Osteoblast (primary cell): ENCODE results near the gene SMDT1. TPM values are rescaled to one million over a fixed set of nuclear protein-coding genes. Genes with fewer than 3 reads are reported as not detected.
A peak's percentile ranks its signal among the peaks of the same experiment; 100 is the strongest.
"Not testable (repeated sequence)": the region's sequence is repeated elsewhere in the genome, so short reads cannot be mapped to it uniquely, and the experiment has no call there.

Experiments used
- DNase-seq: peaks from one replicate; pipeline ENCODE4 v3.0.0; 2011; ENCODE audit warnings: low spot score, mixed read lengths; ENCODE audit not compliant: insufficient read length; ENCODE audit errors: missing footprints
- H2AFZ ChIP-seq: 2 replicates; pipeline ENCODE4 v1.6.0; 2011; ENCODE audit warnings: mild to moderate bottlenecking, low read length
- H3K27ac ChIP-seq: 2 replicates; pipeline ENCODE4 v1.5.1; 2011; ENCODE audit warnings: mild to moderate bottlenecking, low read depth, low read length, moderate library complexity
- H3K27me3 ChIP-seq: 2 replicates; pipeline ENCODE4 v1.6.0; 2012; ENCODE audit warnings: mild to moderate bottlenecking, control low read depth, inconsistent platforms, low read length, moderate library complexity; ENCODE audit not compliant: insufficient read depth
- H3K36me3 ChIP-seq: 2 replicates; pipeline ENCODE4 v1.5.1; 2011; ENCODE audit warnings: mild to moderate bottlenecking, low read length, control low read depth, moderate library complexity; ENCODE audit not compliant: insufficient read depth
- H3K4me1 ChIP-seq: 2 replicates; pipeline ENCODE4 v1.5.1; 2011; ENCODE audit warnings: mild to moderate bottlenecking, low read length, control low read depth, moderate library complexity; ENCODE audit not compliant: insufficient read depth
- H3K4me2 ChIP-seq: 2 replicates; pipeline ENCODE4 v1.6.0; 2011; ENCODE audit warnings: mild to moderate bottlenecking, low read length; ENCODE audit not compliant: insufficient read depth
- H3K4me3 ChIP-seq: fragments of 200-600 bp; sonication (generic); 3 replicates; pipeline ENCODE4 v1.5.1; 2012; ENCODE audit warnings: mild to moderate bottlenecking, low read length, inconsistent platforms; ENCODE audit not compliant: insufficient read depth
- H3K79me2 ChIP-seq: 2 replicates; pipeline ENCODE4 v1.6.0; 2012; ENCODE audit warnings: mild to moderate bottlenecking, low read length, control low read depth, inconsistent platforms; ENCODE audit not compliant: insufficient read depth
- H3K9me3 ChIP-seq: 2 replicates; pipeline ENCODE4 v1.5.1; 2011; ENCODE audit warnings: low read depth, low read length, control low read depth
- H4K20me1 ChIP-seq: 2 replicates; pipeline ENCODE4 v1.6.0; 2012; ENCODE audit warnings: mild to moderate bottlenecking, low read length, control low read depth; ENCODE audit not compliant: insufficient read depth
- CTCF ChIP-seq: IDR thresholded peaks from 2 replicates; pipeline ENCODE4 v1.5.1; 2011; ENCODE audit warnings: mild to moderate bottlenecking, low read depth, low read length, moderate library complexity; ENCODE audit errors: extremely low read depth
- total RNA-seq: library from RNA; depleted of rRNA; stranded (reverse); fragments of >200 nt; gene quantifications from 2 replicates; pipeline ENCODE4 v1.2.3, GENCODE V29; 2012

The SMDT1 gene
- total RNA-seq, 1 donor, result 4.7 TPM

- TF ChIP-seq CTCF, result no peak
- H3K27me3 ChIP-seq, result no peaks in the 10 kb centered on the region
Observed at GRCh38 chr22:42070517-42071422, 8.7 kb upstream of the SMDT1 start, which contains the start of gene NAGA. NAGA (minus strand) TSS chr22:42070812; CDS start chr22:42070297, 515 bp downstream.

GRCh38 chr22:42071508-42071907 lies 8.0 kb upstream of the SMDT1 start:
- Histone ChIP-seq H3K4me3 (peak overlapping the region; percentile 85), H2AFZ (peak overlapping the region; percentile 99), H3K4me1 (peaks cover 30% of the 10 kb centered on the region), H3K36me3 (peaks cover 14% of the 10 kb centered on the region), H3K79me2 (peaks cover 25% of the 10 kb centered on the region), H3K27ac (peak overlapping the region; percentile 94), H3K4me2 (peak overlapping the region; percentile 91)
- not testable (repeated sequence) for H4K20me1 ChIP-seq, H3K27me3 ChIP-seq, H3K9me3 ChIP-seq, DNase-seq

More at GRCh38 chr22:42070517-42071422, 8.7 kb upstream of the SMDT1 start, which contains the start of gene NAGA:
- peak within 1 kb of the TSS; percentile 94 for H3K27ac ChIP-seq
- peaks cover 7% of the 10 kb centered on the region for H3K36me3 ChIP-seq
- peaks cover 30% of the 10 kb centered on the region for H3K4me1 ChIP-seq
- no peaks in the 10 kb centered on the region for H3K9me3 ChIP-seq
- H3K4me2 ChIP-seq, result peak within 1 kb of the TSS; percentile 91
- H3K4me3 ChIP-seq, result peak within 1 kb of the TSS; percentile 85
- peaks cover 24% of the 10 kb centered on the region for H3K79me2 ChIP-seq
- H2AFZ ChIP-seq, result peak within 1 kb of the TSS; percentile 99
- no peaks in the 10 kb centered on the region for H4K20me1 ChIP-seq
- DNase-seq, result peak; percentile 99

GRCh38 chr22:42072606-42073330 lies 6.7 kb upstream of the SMDT1 start:
- peak; percentile 11 for DNase-seq
- Histone ChIP-seq H4K20me1 (no peaks in the 10 kb centered on the region), H2AFZ (no peak overlapping the region), H3K79me2 (peaks cover 25% of the 10 kb centered on the region), H3K4me3 (no peak overlapping the region), H3K9me3 (no peaks in the 10 kb centered on the region), H3K36me3 (peaks cover 23% of the 10 kb centered on the region), H3K4me1 (peaks cover 30% of the 10 kb centered on the region), H3K4me2 (no peak overlapping the region), H3K27me3 (no peaks in the 10 kb centered on the region), H3K27ac (no peak overlapping the region)
- TF ChIP-seq CTCF, result peak; percentile 16

- Histone ChIP-seq H3K9me3 (no peaks in the 10 kb centered on the region), H3K79me2 (peaks cover 25% of the 10 kb centered on the region), H3K27me3 (no peaks in the 10 kb centered on the region), H3K4me3 (peak overlapping the region; percentile 87), H3K4me2 (peak overlapping the region; percentile 84), H3K36me3 (peaks cover 30% of the 10 kb centered on the region), H3K27ac (peak overlapping the region; percentile 84), H2AFZ (peak overlapping the region; percentile 70), H4K20me1 (no peaks in the 10 kb centered on the region), H3K4me1 (peaks cover 32% of the 10 kb centered on the region)
- peak; percentile 84 for DNase-seq
- no peak for TF ChIP-seq CTCF
Observed at GRCh38 chr22:42073621-42074041, 5.9 kb upstream of the SMDT1 start.
